ENCODE data around the gene RERE. TPM values are rescaled to one million over a fixed set of nuclear protein-coding genes. Genes with fewer than 3 reads are reported as not detected.

Gene RERE
- total RNA-seq, 1 experiment from 2014 or later: 161 TPM

GRCh38 chr1:8642114-8642513 is 175.3 kb downstream of the RERE start:
- H3K9me3 Mint-ChIP-seq: no peaks in the 10 kb centered on the region
- ATAC-seq (no peak), DNase-seq (ENCODE audit: low spot score) (no peak)
- H3K4me3 Mint-ChIP-seq: no peak overlapping the region
- ChIA-PET POLR2A (no interaction called here), CTCF (interaction anchor here (0.6 to 1.5 kb wide), 2 partner anchors 16 to 461 kb away, joined by 3 read pairs; no protein-coding TSS in a partner anchor)
- no peak overlapping the region for H3K27ac Mint-ChIP-seq
- H3K27me3 Mint-ChIP-seq (ENCODE audit: low read depth): no peaks in the 10 kb centered on the region
- H3K4me1 Mint-ChIP-seq: peaks cover 54% of the 10 kb centered on the region
- H3K36me3 Mint-ChIP-seq: no peaks in the 10 kb centered on the region
- TF ChIP-seq IRF1 (CRISPR knock-in tag; IDR thresholded peaks at IDR 0.05) (no peak), MXD4 (CRISPR knock-in tag; IDR thresholded peaks at IDR 0.05; ENCODE audit: borderline replicate concordance) (no peak), NFATC4 (CRISPR knock-in tag; IDR thresholded peaks at IDR 0.05) (no peak), ZNF232 (CRISPR knock-in tag; IDR thresholded peaks at IDR 0.05) (no peak), OVOL2 (CRISPR knock-in tag; IDR thresholded peaks at IDR 0.05; ENCODE audit: borderline replicate concordance) (no peak), NFYB (CRISPR knock-in tag; conservative IDR thresholded peaks at IDR 0.05; ENCODE audit: low read depth) (no peak), ZBTB43 (CRISPR knock-in tag; IDR thresholded peaks at IDR 0.05) (no peak), HMGA2 (CRISPR knock-in tag; IDR thresholded peaks at IDR 0.05) (no peak), ZNF512 (CRISPR knock-in tag; IDR thresholded peaks at IDR 0.05; ENCODE audit: borderline replicate concordance) (no peak), CBFB (CRISPR knock-in tag; IDR thresholded peaks at IDR 0.05; ENCODE audit: low read depth) (no peak), ZNF121 (CRISPR knock-in tag; IDR thresholded peaks at IDR 0.05) (no peak), GABPB1 (CRISPR knock-in tag; IDR thresholded peaks at IDR 0.05) (no peak)

GRCh38 chr1:8641377-8641997 is 176.0 kb downstream of the RERE start:
- ATAC-seq (no peak), DNase-seq (ENCODE audit: low spot score) (no peak)
- Mint-ChIP-seq H3K36me3 (no peaks in the 10 kb centered on the region), H3K4me1 (peaks cover 48% of the 10 kb centered on the region), H3K27me3 (ENCODE audit: low read depth) (no peaks in the 10 kb centered on the region), H3K4me3 (no peak overlapping the region), H3K9me3 (no peaks in the 10 kb centered on the region), H3K27ac (peak overlapping the region; percentile 34)
- CTCF ChIA-PET: no interaction called here
- TF ChIP-seq ZNF423 (CRISPR knock-in tag; IDR thresholded peaks at IDR 0.05) (no peak), ATF2 (CRISPR knock-in tag; IDR thresholded peaks at IDR 0.05; ENCODE audit: borderline replicate concordance, low read depth) (no peak), FOXK1 (CRISPR knock-in tag; IDR thresholded peaks at IDR 0.05) (no peak), ZNF671 (CRISPR knock-in tag; IDR thresholded peaks at IDR 0.05) (no peak), ATF3 (CRISPR knock-in tag; conservative IDR thresholded peaks at IDR 0.05) (no peak), ESRRA (CRISPR knock-in tag; IDR thresholded peaks at IDR 0.05; ENCODE audit: borderline replicate concordance) (no peak), CDX4 (CRISPR knock-in tag; IDR thresholded peaks at IDR 0.05; ENCODE audit: borderline replicate concordance) (no peak), TEAD4 (CRISPR knock-in tag; IDR thresholded peaks at IDR 0.05) (no peak), ZNF232 (CRISPR knock-in tag; IDR thresholded peaks at IDR 0.05) (no peak), ZNF396 (CRISPR knock-in tag; IDR thresholded peaks at IDR 0.05; ENCODE audit: borderline replicate concordance) (no peak), RORB (CRISPR knock-in tag; IDR thresholded peaks at IDR 0.05) (no peak), HMGA2 (CRISPR knock-in tag; IDR thresholded peaks at IDR 0.05) (no peak)
- POLR2A ChIA-PET: no interaction called here

All from WTC11 (cell line).